RWPE2 (cell line): ENCODE results near the gene MAMDC2.
A peak's percentile ranks its signal among the peaks of the same experiment; 100 is the strongest.

ENCODE experiments used
- ATAC-seq: fragments of 200-7000 bp; cut with Tn5 transposase; 3 replicates; pipeline ENCODE4 v1.9.1; 2021; ENCODE audit warnings: low read depth
- DNase-seq: peaks from one replicate; pipeline ENCODE4 v3.0.0-alpha.2; 2020; ENCODE audit warnings: low spot score
- H3K27ac ChIP-seq: fragments of 450-650 bp; 2 replicates; pipeline ENCODE4 v1.5.1; 2017; ENCODE audit warnings: mild to moderate bottlenecking; ENCODE audit not compliant: poor library complexity, severe bottlenecking
- H3K27me3 ChIP-seq: fragments of 250-450 bp; sonication (Bioruptor Pico); 2 replicates; pipeline ENCODE4 v1.5.1; 2021; ENCODE audit warnings: mild to moderate bottlenecking, moderate library complexity; ENCODE audit not compliant: insufficient read depth, poor library complexity, severe bottlenecking
- H3K36me3 ChIP-seq: fragments of 250-450 bp; sonication (Bioruptor Pico); 2 replicates; pipeline ENCODE4 v1.5.1; 2020; ENCODE audit warnings: low read depth, mild to moderate bottlenecking, moderate library complexity
- H3K4me1 ChIP-seq: fragments of 250-450 bp; sonication (Bioruptor Pico); 2 replicates; pipeline ENCODE4 v1.5.1; 2021; ENCODE audit warnings: mild to moderate bottlenecking, moderate library complexity; ENCODE audit not compliant: insufficient read depth, poor library complexity, severe bottlenecking
- H3K4me3 ChIP-seq: fragments of 250-450 bp; sonication (Bioruptor Pico); 2 replicates; pipeline ENCODE4 v1.5.1; 2021; ENCODE audit warnings: mild to moderate bottlenecking, moderate library complexity; ENCODE audit not compliant: severe bottlenecking
- H3K9me3 ChIP-seq: fragments of 250-450 bp; sonication (Bioruptor Pico); 2 replicates; pipeline ENCODE4 v1.5.1; 2021; ENCODE audit warnings: mild to moderate bottlenecking, moderate library complexity; ENCODE audit not compliant: severe bottlenecking
- TF ChIP-seq, protein P1 (sequence below): fragments of 450-650 bp; IDR thresholded peaks from one replicate; pipeline ENCODE4 v1.5.1; 2017; ENCODE audit warnings: mild to moderate bottlenecking, moderate library complexity; ENCODE audit not compliant: poor library complexity, severe bottlenecking

Gene MAMDC2

GRCh38 chr9:70131296-70131695 lies 87.6 kb downstream of the MAMDC2 start:
- H3K4me1 ChIP-seq, result peaks cover 9% of the 10 kb centered on the region
- no peak overlapping the region for H3K27ac ChIP-seq
- H3K36me3 ChIP-seq, result no peaks in the 10 kb centered on the region
- TF ChIP-seq, protein P1, sequence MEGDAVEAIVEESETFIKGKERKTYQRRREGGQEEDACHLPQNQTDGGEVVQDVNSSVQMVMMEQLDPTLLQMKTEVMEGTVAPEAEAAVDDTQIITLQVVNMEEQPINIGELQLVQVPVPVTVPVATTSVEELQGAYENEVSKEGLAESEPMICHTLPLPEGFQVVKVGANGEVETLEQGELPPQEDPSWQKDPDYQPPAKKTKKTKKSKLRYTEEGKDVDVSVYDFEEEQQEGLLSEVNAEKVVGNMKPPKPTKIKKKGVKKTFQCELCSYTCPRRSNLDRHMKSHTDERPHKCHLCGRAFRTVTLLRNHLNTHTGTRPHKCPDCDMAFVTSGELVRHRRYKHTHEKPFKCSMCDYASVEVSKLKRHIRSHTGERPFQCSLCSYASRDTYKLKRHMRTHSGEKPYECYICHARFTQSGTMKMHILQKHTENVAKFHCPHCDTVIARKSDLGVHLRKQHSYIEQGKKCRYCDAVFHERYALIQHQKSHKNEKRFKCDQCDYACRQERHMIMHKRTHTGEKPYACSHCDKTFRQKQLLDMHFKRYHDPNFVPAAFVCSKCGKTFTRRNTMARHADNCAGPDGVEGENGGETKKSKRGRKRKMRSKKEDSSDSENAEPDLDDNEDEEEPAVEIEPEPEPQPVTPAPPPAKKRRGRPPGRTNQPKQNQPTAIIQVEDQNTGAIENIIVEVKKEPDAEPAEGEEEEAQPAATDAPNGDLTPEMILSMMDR, result no peak
- no peak overlapping the region for H3K4me3 ChIP-seq
- H3K27me3 ChIP-seq, result no peaks in the 10 kb centered on the region
- H3K9me3 ChIP-seq, result no peaks in the 10 kb centered on the region
- DNase-seq (no peak), ATAC-seq (no peak)

DNA sequence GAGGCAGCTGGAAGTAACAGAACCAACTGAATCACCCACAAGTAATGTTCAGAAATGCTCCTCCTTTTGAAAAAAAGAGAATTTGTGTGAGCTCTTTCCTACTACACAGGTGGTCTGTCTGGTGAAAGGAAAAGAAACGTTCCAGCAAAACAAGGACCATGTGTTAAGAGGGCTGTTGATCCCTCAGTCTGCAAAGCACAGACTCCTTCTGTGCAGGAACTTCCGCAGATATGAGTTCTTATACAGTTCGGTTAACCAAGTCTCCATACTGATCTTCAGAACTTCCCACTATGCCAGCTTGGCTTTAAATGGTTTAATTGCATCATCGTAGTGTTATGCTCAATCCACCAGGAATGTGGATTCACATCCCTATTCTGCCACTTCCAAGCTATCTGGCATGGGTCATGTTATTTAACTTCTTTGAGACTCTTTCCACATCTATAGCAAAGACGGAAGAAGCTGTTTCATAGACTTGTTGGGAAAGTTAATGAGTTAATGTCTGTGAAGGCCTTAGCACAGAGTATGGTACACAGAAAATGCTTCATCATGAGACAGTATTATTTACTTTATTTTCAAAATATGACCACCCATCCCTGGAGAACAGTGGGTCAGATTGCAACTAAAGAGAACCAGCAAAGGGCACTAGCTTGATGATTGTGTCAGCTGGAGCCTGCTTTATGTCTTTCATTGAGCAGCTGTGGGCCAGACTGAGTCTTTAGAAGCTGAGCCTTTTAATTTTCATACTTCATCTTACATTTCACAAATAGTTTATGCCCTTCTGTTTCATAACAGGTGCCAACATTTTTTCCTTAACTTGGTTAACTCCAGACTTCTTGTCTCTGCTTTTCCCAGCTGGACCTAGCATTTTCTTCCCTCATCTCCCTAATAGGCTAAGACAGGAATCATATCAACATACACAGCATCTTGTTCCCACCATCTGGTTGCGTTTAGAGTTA lies 89.9 kb downstream of the MAMDC2 start:
- Histone ChIP-seq H3K27ac (no peak overlapping the region), H3K9me3 (no peaks in the 10 kb centered on the region), H3K27me3 (no peaks in the 10 kb centered on the region), H3K4me3 (no peak overlapping the region), H3K36me3 (no peaks in the 10 kb centered on the region), H3K4me1 (peaks cover 19% of the 10 kb centered on the region)
- TF ChIP-seq, protein P1, result no peak
- DNase-seq (no peak), ATAC-seq (no peak)

DNA sequence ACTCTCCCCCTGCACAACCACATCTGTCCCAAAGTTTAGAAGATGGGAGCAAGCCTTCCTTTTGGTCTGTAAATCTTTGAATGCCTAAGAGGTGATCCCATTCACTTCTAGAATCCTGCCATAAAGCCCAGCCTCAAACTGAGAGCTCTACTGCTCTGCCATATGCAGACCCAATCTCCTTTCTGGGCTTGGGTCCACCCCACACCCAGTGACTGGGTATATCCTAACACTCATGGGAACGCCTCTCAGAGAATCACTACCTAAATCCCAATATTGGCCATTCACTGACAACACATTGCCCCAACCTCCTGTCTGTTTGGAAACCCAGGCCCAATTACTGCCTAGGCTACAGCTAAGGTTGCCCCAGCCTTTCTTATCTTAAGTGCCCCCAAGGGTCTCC lies 90.7 kb downstream of the MAMDC2 start:
- ATAC-seq (no peak), DNase-seq (no peak)
- Histone ChIP-seq H3K36me3 (no peaks in the 10 kb centered on the region), H3K4me3 (no peak overlapping the region), H3K4me1 (peaks cover 19% of the 10 kb centered on the region), H3K9me3 (no peaks in the 10 kb centered on the region), H3K27ac (no peak overlapping the region), H3K27me3 (no peaks in the 10 kb centered on the region)
- TF ChIP-seq, protein P1, result no peak

- H3K4me1 ChIP-seq, result peaks cover 19% of the 10 kb centered on the region
- H3K27ac ChIP-seq, result peak overlapping the region; percentile 30
- H3K9me3 ChIP-seq, result no peaks in the 10 kb centered on the region
- TF ChIP-seq, protein P1, result peak; percentile 31
- no peaks in the 10 kb centered on the region for H3K36me3 ChIP-seq
- H3K27me3 ChIP-seq, result no peaks in the 10 kb centered on the region
- no peak for DNase-seq
- 0 out of 3 replicates have a peak, but pooled peaks have one; percentile 21 for ATAC-seq
- H3K4me3 ChIP-seq, result no peak overlapping the region
These were observed 91.5 kb downstream of the MAMDC2 start for GRCh38 chr9:70135176-70135575.

DNA sequence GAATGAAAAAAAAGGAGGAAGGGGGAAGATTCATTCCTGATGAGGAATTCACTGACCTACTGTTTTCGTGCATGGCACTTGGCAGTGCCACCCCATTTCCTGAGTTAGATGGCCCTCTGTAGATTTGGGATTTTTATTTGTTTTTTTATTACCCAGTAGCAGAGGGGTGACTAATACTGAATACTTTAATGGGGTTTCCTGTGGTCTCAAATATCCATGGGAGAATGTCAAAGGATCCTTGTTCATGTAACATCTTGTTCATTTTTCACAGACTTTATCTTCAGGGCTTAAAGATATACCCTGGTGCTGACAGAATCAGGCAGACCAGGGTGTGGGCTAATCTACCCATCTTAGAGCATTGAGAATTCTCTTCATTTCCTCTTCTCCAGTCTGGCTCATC lies 93.0 kb downstream of the MAMDC2 start:
- H3K4me1 ChIP-seq, result peaks cover 13% of the 10 kb centered on the region
- peak; percentile 89 for ATAC-seq
- no peak overlapping the region for H3K4me3 ChIP-seq
- no peaks in the 10 kb centered on the region for H3K36me3 ChIP-seq
- H3K27me3 ChIP-seq, result no peaks in the 10 kb centered on the region
- TF ChIP-seq, protein P1, result peak; percentile 11
- no peaks in the 10 kb centered on the region for H3K9me3 ChIP-seq
- no peak for DNase-seq
- peak overlapping the region; percentile 30 for H3K27ac ChIP-seq
